GM21367 (cell line): ENCODE results near the gene DEPDC5.

Experiments used
- ATAC-seq: cut with Tn5 transposase; IDR thresholded peaks from one replicate; pipeline ENCODE4 v1.9.1; 2021; ENCODE audit not compliant: unreplicated experiment

Gene DEPDC5

GRCh38 chr22:31945443-31945855, 191.6 kb downstream of the DEPDC5 start:
- ATAC-seq = no peak

- ATAC-seq = no peak
Measured at GRCh38 chr22:31945971-31946680, 192.3 kb downstream of the DEPDC5 start.

- ATAC-seq = no peak
Measured at GRCh38 chr22:31947296-31947695, 193.5 kb downstream of the DEPDC5 start.

- no peak for ATAC-seq
Measured at GRCh38 chr22:31948002-31948401, 194.2 kb downstream of the DEPDC5 start.

GRCh38 chr22:31950226-31950625, 196.4 kb downstream of the DEPDC5 start:
- no peak for ATAC-seq

- ATAC-seq = no peak
Measured at GRCh38 chr22:31951194-31952093, 197.6 kb downstream of the DEPDC5 start.

- ATAC-seq = no peak
Measured at GRCh38 chr22:31952094-31952401, 198.2 kb downstream of the DEPDC5 start.

- no peak for ATAC-seq
Measured at GRCh38 chr22:31952472-31952871, 198.7 kb downstream of the DEPDC5 start.

GRCh38 chr22:31953261-31953660, 199.4 kb downstream of the DEPDC5 start:
- no peak for ATAC-seq

GRCh38 chr22:31954535-31955523, 201.0 kb downstream of the DEPDC5 start:
- ATAC-seq = no peak

- ATAC-seq = no peak
Measured at GRCh38 chr22:31956360-31956759, 202.5 kb downstream of the DEPDC5 start.
